ENCODE measurements around the gene SLF2.
"Not testable (repeated sequence)": the region's sequence is repeated elsewhere in the genome, so short reads cannot be mapped to it uniquely, and the experiment has no call there.

SLF2 gene

GRCh38 chr10:100962351-100963080 is 49.8 kb downstream of the SLF2 start:
- no peak for DNase-seq (ENCODE audit: low read depth)

- no peak for DNase-seq (ENCODE audit: low read depth)
Measured at GRCh38 chr10:100963826-100964225, 51.1 kb downstream of the SLF2 start.

GRCh38 chr10:100965820-100966219 is 53.1 kb downstream of the SLF2 start:
- DNase-seq (ENCODE audit: low read depth): no peak

- DNase-seq (ENCODE audit: low read depth): no peak
Measured at GRCh38 chr10:100966887-100967286, 54.1 kb downstream of the SLF2 start.

- DNase-seq (ENCODE audit: low read depth): no peak
Measured at GRCh38 chr10:100967332-100967731, 54.6 kb downstream of the SLF2 start.

GRCh38 chr10:100968062-100968736 is 55.4 kb downstream of the SLF2 start:
- DNase-seq (ENCODE audit: low read depth): no peak

GRCh38 chr10:100968863-100969186 is 56.1 kb downstream of the SLF2 start:
- DNase-seq (ENCODE audit: low read depth): no peak

GRCh38 chr10:100969187-100970075 is 56.7 kb downstream of the SLF2 start, which contains the start of gene SEMA4G:
Gene SEMA4G, plus strand, starts transcription at chr10:100969504. Its CDS starts 3,409 bp downstream, at chr10:100972913.
- no peak for DNase-seq (ENCODE audit: low read depth)

GRCh38 chr10:100970076-100970913 is 57.5 kb downstream of the SLF2 start:
- no peak for DNase-seq (ENCODE audit: low read depth)

- DNase-seq (ENCODE audit: low read depth): no peak
Measured at GRCh38 chr10:100970914-100971811, 58.4 kb downstream of the SLF2 start.

GRCh38 chr10:100972115-100972903 is 59.5 kb downstream of the SLF2 start:
- no peak for DNase-seq (ENCODE audit: low read depth)

GRCh38 chr10:100972904-100973535 is 60.3 kb downstream of the SLF2 start:
- no peak for DNase-seq (ENCODE audit: low read depth)

GRCh38 chr10:100975397-100975796 is 62.6 kb downstream of the SLF2 start:
- DNase-seq (ENCODE audit: low read depth): not testable (repeated sequence)

GRCh38 chr10:100976906-100977305 is 64.1 kb downstream of the SLF2 start:
- no peak for DNase-seq (ENCODE audit: low read depth)

GRCh38 chr10:100977436-100977835 is 64.7 kb downstream of the SLF2 start:
- no peak for DNase-seq (ENCODE audit: low read depth)

- no peak for DNase-seq (ENCODE audit: low read depth)
Measured at GRCh38 chr10:100978121-100978900, 65.5 kb downstream of the SLF2 start.

- DNase-seq (ENCODE audit: low read depth): no peak
Measured at GRCh38 chr10:100978901-100979195, 66.1 kb downstream of the SLF2 start.

GRCh38 chr10:100979791-100980272 is 67.1 kb downstream of the SLF2 start:
- no peak for DNase-seq (ENCODE audit: low read depth)

- DNase-seq (ENCODE audit: low read depth): no peak
Measured at GRCh38 chr10:100980311-100980710, 67.5 kb downstream of the SLF2 start.
